AG04449 (cell line): ENCODE data around the gene NFATC3.

Experiments
- CTCF ChIA-PET: fragments of 350-600 bp; formaldehyde crosslinking; extraction: SDS; loops from one replicate; lab custom pipeline; 2021; ENCODE audit warnings: antibody characterized with exemption; lab: Yijun Ruan, JAX
- POLR2A ChIA-PET: fragments of 400-600, 350-600 bp; formaldehyde crosslinking; extraction: SDS; loops from one replicate; lab custom pipeline; 2020; ENCODE audit warnings: antibody characterized with exemption, inconsistent platforms; lab: Yijun Ruan, JAX
- DNase-seq: peaks from one replicate; pipeline ENCODE4 v3.0.0-alpha.2; 2010; ENCODE audit warnings: low read depth, low spot score
- H3K4me3 ChIP-seq: 2 replicates; pipeline ENCODE4 v1.5.1; 2011; ENCODE audit warnings: low read depth, mild to moderate bottlenecking, control low read depth, low read length
- CTCF ChIP-seq: IDR thresholded peaks from one replicate; pipeline ENCODE4 v1.5.1; 2011; ENCODE audit warnings: mild to moderate bottlenecking, moderate library complexity, low read length, control low read depth, inconsistent platforms; ENCODE audit not compliant: insufficient read depth; ENCODE audit errors: missing control alignments

NFATC3 gene

GRCh38 chr16:68251832-68252231 lies 166.7 kb downstream of the NFATC3 start:
- no peak for TF ChIP-seq CTCF
- DNase-seq = no peak
- ChIA-PET POLR2A (interaction anchor here (0.9 kb wide), 1 partner anchor 12 kb away, joined by 3 read pairs; no protein-coding TSS in a partner anchor), CTCF (interaction anchor here (0.8 to 6.0 kb wide), 4 partner anchors 10 to 76 kb away, joined by 3 to 70 read pairs (median 6); partner anchors contain the start of gene SLC7A6)
- H3K4me3 ChIP-seq = no peak overlapping the region

- POLR2A ChIA-PET = no interaction called here
Observed at GRCh38 chr16:68252383-68252782, 167.2 kb downstream of the NFATC3 start.

GRCh38 chr16:68253721-68254120 lies 168.6 kb downstream of the NFATC3 start:
- TF ChIP-seq CTCF = no peak
- CTCF ChIA-PET = interaction anchor here (6.0 kb wide), 1 partner anchor 9 kb away, joined by 70 read pairs; the partner anchor contains the start of gene SLC7A6
- POLR2A ChIA-PET = no interaction called here
- no peak overlapping the region for H3K4me3 ChIP-seq
- DNase-seq = no peak

More at GRCh38 chr16:68252383-68252782, 167.2 kb downstream of the NFATC3 start:
- CTCF ChIA-PET = interaction anchor here (1.4 to 6.0 kb wide), 3 partner anchors 10 to 76 kb away, joined by 5 to 70 read pairs (median 6); partner anchors contain the start of gene SLC7A6
- TF ChIP-seq CTCF = no peak
- no peak for DNase-seq
- H3K4me3 ChIP-seq = no peak overlapping the region

GRCh38 chr16:68255712-68256111 lies 170.5 kb downstream of the NFATC3 start:
- TF ChIP-seq CTCF = no peak
- CTCF ChIA-PET = interaction anchor here (1.4 to 6.0 kb wide), 3 partner anchors 7 to 73 kb away, joined by 3 to 70 read pairs (median 8); partner anchors contain the start of gene SLC7A6
- POLR2A ChIA-PET = no interaction called here
- no peak overlapping the region for H3K4me3 ChIP-seq
- DNase-seq = no peak

- CTCF ChIA-PET = interaction anchor here (1.0 to 8.9 kb wide), 8 partner anchors 8 to 82 kb away, joined by 3 to 374 read pairs (median 4); partner anchors contain the start of gene PLA2G15
- no peak overlapping the region for H3K4me3 ChIP-seq
- no peak for TF ChIP-seq CTCF
- POLR2A ChIA-PET = interaction anchor here (0.9 to 1.2 kb wide), 2 partner anchors 20 to 71 kb away, joined by 3 read pairs; no protein-coding TSS in a partner anchor
- no peak for DNase-seq
Observed at GRCh38 chr16:68257251-68257905, 172.2 kb downstream of the NFATC3 start.
